Hepatocyte (in vitro differentiated cells): ENCODE measurements around the gene FAM221B. TPM values are rescaled to one million over a fixed set of nuclear protein-coding genes. Genes with fewer than 3 reads are reported as not detected.

Source experiments
- DNase-seq: peaks from one replicate; pipeline ENCODE4 v3.0.0-alpha.2; 2016; ENCODE audit warnings: low spot score
- H2AFZ ChIP-seq: fragments of 200-600 bp; sonication (generic); 2 replicates; pipeline ENCODE4 v1.6.0; 2016; ENCODE audit warnings: antibody characterized with exemption, mild to moderate bottlenecking
- H3K27ac ChIP-seq: fragments of 200-600 bp; sonication (generic); 2 replicates; pipeline ENCODE4 v1.5.1; 2016; ENCODE audit warnings: mild to moderate bottlenecking
- H3K27me3 ChIP-seq: fragments of 200-600 bp; sonication (generic); 2 replicates; pipeline ENCODE4 v1.6.1; 2016
- H3K36me3 ChIP-seq: fragments of 200-600 bp; sonication (generic); replicated peaks from 2 replicates; pipeline ENCODE4 v1.5.1; 2016; ENCODE audit warnings: low read depth; ENCODE audit not compliant: insufficient read depth
- H3K4me1 ChIP-seq: fragments of 200-600 bp; sonication (generic); 2 replicates; pipeline ENCODE4 v1.5.1; 2016; ENCODE audit warnings: mild to moderate bottlenecking, moderate library complexity; ENCODE audit not compliant: insufficient read depth
- H3K4me2 ChIP-seq: fragments of 200-600 bp; sonication (generic); 2 replicates; pipeline ENCODE4 v1.6.0; 2016
- H3K4me3 ChIP-seq: fragments of 200-600 bp; sonication (generic); 2 replicates; pipeline ENCODE4 v1.5.1; 2016; ENCODE audit warnings: mild to moderate bottlenecking
- H3K79me2 ChIP-seq: fragments of 200-600 bp; sonication (generic); 2 replicates; pipeline ENCODE4 v1.6.0; 2017; ENCODE audit warnings: mild to moderate bottlenecking
- H3K9me2 ChIP-seq: fragments of 200-600 bp; sonication (generic); replicated peaks from 2 replicates; pipeline ENCODE4 v1.6.0; 2017; ENCODE audit warnings: mild to moderate bottlenecking; ENCODE audit not compliant: insufficient read depth
- H3K9me3 ChIP-seq: fragments of 200-600 bp; sonication (generic); 2 replicates; pipeline ENCODE4 v1.5.1; 2016; ENCODE audit warnings: low read depth, mild to moderate bottlenecking
- H4K20me1 ChIP-seq: fragments of 200-600 bp; sonication (generic); 2 replicates; pipeline ENCODE4 v1.6.0; 2016; ENCODE audit warnings: mild to moderate bottlenecking; ENCODE audit not compliant: insufficient read depth, poor library complexity, severe bottlenecking
- EZH2 ChIP-seq: fragments of 200-600 bp; sonication (generic); IDR thresholded peaks from 2 replicates; pipeline ENCODE4 v1.6.1; 2016; ENCODE audit warnings: antibody characterized with exemption, mild to moderate bottlenecking, borderline replicate concordance
- EZH2phosphoT487 ChIP-seq: fragments of 200-600 bp; sonication (generic); IDR thresholded peaks from one replicate; pipeline ENCODE4 v1.6.1; 2018; ENCODE audit warnings: antibody characterized with exemption, mild to moderate bottlenecking, low read depth, moderate library complexity; ENCODE audit not compliant: unreplicated experiment, severe bottlenecking
- WGBS: methylation state at CpG from one replicate; pipeline ENCODE4 v1.1.6; 2016; ENCODE audit warnings: low lambda C conversion rate; ENCODE audit errors: missing lambda C conversion rate; 5-methylcytosine and 5-hydroxymethylcytosine counted together
- polyA plus RNA-seq: library from polyadenylated mRNA; unstranded; fragments of >200 nt; fragmentation: Nextera tagmentation; extraction: Ambion mirVana; gene quantifications from 2 replicates; pipeline ENCODE4 v1.2.1, GENCODE V29; 2016
- total RNA-seq: library from RNA; depleted of rRNA; stranded (reverse); fragments of >200 nt; gene quantifications from 2 replicates; pipeline ENCODE4 v1.2.3, GENCODE V29; 2014
- TF ChIP-seq, protein P1 (sequence below): fragments of 200-600 bp; sonication (generic); IDR thresholded peaks from 2 replicates; pipeline ENCODE4 v1.5.1; 2016; ENCODE audit warnings: antibody characterized with exemption, mild to moderate bottlenecking; ENCODE audit not compliant: poor library complexity

Gene FAM221B
- total and polyA plus RNA-seq, 2 experiments from 2014 or later = not detected

DNA sequence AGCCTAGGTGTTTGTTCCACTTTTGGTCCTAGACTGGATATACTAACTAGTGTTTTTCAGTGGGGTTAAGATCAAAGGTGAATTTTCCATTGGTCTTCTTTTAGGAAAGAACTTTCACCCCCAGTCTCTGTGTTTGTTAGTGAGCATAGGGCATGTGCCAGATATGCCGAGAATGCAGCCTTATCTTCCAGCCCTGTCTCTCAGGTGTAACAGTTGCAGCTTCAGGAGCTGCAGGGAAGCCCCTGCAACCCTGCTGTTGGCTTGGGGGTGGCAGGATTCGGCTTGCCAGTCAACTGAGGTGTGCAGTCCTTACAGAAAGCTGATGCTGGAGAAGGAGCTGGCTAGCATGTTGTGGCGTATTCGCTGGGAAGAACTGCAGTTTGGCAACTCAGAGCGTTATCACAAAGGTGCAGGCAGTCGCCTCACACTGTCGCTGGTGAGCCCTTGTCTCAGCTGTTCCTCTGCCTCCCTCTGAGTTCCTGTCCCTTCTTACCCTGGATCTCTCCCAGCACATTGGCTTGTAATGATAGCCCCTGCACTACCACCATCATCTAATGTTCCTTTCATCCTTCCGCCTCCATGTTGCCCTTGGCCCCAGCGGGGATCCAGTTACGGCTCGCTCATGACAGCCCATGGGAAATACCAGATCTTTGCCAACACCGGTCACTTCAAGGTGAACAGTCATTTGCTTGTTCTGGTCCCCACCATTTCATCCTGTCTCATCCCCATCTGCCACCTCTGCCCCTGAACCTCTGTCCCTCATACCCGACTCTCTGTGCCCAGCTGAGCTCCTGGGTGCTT, 27.0 kb downstream of the FAM221B start:
- no peaks in the 10 kb centered on the region for H3K4me1 ChIP-seq
- H3K4me3 ChIP-seq = no peak overlapping the region
- H3K36me3 ChIP-seq = no peaks in the 10 kb centered on the region
- H3K27me3 ChIP-seq = no peaks in the 10 kb centered on the region
- TF ChIP-seq EZH2 (no peak), EZH2phosphoT487 (no peak)
- TF ChIP-seq, protein P1, sequence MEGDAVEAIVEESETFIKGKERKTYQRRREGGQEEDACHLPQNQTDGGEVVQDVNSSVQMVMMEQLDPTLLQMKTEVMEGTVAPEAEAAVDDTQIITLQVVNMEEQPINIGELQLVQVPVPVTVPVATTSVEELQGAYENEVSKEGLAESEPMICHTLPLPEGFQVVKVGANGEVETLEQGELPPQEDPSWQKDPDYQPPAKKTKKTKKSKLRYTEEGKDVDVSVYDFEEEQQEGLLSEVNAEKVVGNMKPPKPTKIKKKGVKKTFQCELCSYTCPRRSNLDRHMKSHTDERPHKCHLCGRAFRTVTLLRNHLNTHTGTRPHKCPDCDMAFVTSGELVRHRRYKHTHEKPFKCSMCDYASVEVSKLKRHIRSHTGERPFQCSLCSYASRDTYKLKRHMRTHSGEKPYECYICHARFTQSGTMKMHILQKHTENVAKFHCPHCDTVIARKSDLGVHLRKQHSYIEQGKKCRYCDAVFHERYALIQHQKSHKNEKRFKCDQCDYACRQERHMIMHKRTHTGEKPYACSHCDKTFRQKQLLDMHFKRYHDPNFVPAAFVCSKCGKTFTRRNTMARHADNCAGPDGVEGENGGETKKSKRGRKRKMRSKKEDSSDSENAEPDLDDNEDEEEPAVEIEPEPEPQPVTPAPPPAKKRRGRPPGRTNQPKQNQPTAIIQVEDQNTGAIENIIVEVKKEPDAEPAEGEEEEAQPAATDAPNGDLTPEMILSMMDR = no peak
- H3K4me2 ChIP-seq = no peak overlapping the region
- H3K79me2 ChIP-seq = no peaks in the 10 kb centered on the region
- no peak overlapping the region for H3K27ac ChIP-seq
- H2AFZ ChIP-seq = no peak overlapping the region
- H4K20me1 ChIP-seq = no peaks in the 10 kb centered on the region
- no peak for DNase-seq
- no peaks in the 10 kb centered on the region for H3K9me2 ChIP-seq
- no peaks in the 10 kb centered on the region for H3K9me3 ChIP-seq
- WGBS = 85% methylated on average over 13 of the region's 13 CpGs

DNA sequence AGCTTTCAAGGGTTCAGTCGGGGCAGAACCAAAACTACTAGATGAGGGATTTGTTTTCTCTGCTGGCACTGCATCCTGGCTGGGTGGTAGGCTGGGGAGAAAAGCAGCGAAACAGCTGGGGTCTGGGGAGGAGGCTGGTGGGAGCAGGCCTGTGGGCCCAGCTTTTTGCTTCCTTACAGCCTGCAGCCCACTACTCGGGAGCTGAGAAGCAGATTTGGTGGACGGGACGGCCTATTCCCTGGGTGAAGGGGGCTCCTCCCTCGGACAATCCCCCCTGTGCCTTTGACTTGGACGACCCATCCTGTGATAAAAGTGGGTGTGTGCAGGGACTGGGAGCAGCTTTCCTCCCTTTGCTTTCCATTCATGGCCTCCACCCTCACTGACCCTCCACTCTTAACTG, 28.0 kb downstream of the FAM221B start:
- no peak overlapping the region for H3K4me3 ChIP-seq
- WGBS = 84% methylated on average over 7 of the region's 7 CpGs
- no peaks in the 10 kb centered on the region for H3K9me3 ChIP-seq
- H3K9me2 ChIP-seq = no peaks in the 10 kb centered on the region
- no peaks in the 10 kb centered on the region for H3K27me3 ChIP-seq
- no peak overlapping the region for H3K4me2 ChIP-seq
- H2AFZ ChIP-seq = no peak overlapping the region
- H3K4me1 ChIP-seq = no peaks in the 10 kb centered on the region
- H3K36me3 ChIP-seq = no peaks in the 10 kb centered on the region
- H3K27ac ChIP-seq = no peak overlapping the region
- TF ChIP-seq EZH2phosphoT487 = no peak
- TF ChIP-seq, protein P1 = no peak
- TF ChIP-seq EZH2 = no peak
- no peak for DNase-seq
- no peaks in the 10 kb centered on the region for H4K20me1 ChIP-seq
- no peaks in the 10 kb centered on the region for H3K79me2 ChIP-seq

DNA sequence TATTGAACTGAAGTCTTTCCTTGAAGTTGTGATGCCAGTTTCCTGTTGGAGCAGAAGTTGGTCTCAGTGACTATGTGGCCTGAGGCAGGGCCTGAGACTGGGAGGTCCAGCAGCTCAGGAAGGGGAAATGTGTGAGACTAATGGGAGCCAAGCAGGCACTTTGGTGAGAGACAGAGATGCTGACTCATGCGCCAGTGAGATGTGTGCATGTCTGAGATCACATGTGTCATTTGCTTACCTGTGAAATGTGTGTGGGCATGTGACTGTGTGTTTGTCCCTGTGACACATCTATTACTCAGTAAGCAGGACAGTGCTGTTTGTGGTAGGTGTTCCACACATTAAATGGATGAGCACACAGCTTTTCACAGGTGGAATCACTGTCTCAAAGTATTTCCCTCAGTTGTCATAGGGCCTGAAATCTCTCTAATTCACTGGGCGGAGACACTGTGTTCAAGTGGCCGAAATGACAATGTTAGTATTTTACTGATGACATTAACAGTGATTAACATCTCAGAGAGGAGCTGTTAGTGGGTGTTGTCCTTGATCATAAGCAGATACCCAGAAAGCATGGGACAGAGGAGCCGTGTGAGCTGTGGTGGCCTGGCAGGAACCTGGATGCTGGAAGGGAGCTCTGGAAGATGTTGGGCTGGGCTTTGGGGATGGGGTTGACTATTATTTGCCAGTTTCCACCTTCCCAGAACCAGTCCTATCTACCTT, 29.7 kb downstream of the FAM221B start:
- 89% methylated on average over 4 of the region's 4 CpGs for WGBS
- no peaks in the 10 kb centered on the region for H3K27me3 ChIP-seq
- no peak overlapping the region for H2AFZ ChIP-seq
- TF ChIP-seq, protein P1 = no peak
- TF ChIP-seq EZH2phosphoT487 (no peak), EZH2 (no peak)
- no peak overlapping the region for H3K4me2 ChIP-seq
- H3K27ac ChIP-seq = no peak overlapping the region
- no peaks in the 10 kb centered on the region for H4K20me1 ChIP-seq
- H3K79me2 ChIP-seq = no peaks in the 10 kb centered on the region
- H3K36me3 ChIP-seq = no peaks in the 10 kb centered on the region
- H3K4me3 ChIP-seq = no peak overlapping the region
- peaks cover 3% of the 10 kb centered on the region for H3K4me1 ChIP-seq
- H3K9me3 ChIP-seq = no peaks in the 10 kb centered on the region
- H3K9me2 ChIP-seq = no peaks in the 10 kb centered on the region
- peak; percentile 53 for DNase-seq
